H9 (cell line): ENCODE data around the gene ITPR2. TPM values are rescaled to one million over a fixed set of nuclear protein-coding genes. Genes with fewer than 3 reads are reported as not detected.

ENCODE experiments used
- DNase-seq: peaks from one replicate; pipeline ENCODE4 v3.0.0-alpha.2; 2017
- H2AFZ ChIP-seq: one replicate; pipeline ENCODE4 v1.6.1; 2013; ENCODE audit warnings: mild to moderate bottlenecking, low read length, control low read depth, moderate library complexity
- H2AK5ac ChIP-seq: 2 replicates; pipeline ENCODE4 v1.6.1; 2013; ENCODE audit warnings: low read length, control low read depth, mixed read lengths; ENCODE audit not compliant: insufficient read length
- H2BK120ac ChIP-seq: one replicate; pipeline ENCODE4 v1.6.1; 2013; ENCODE audit warnings: low read depth, mild to moderate bottlenecking, low read length, control low read depth, inconsistent platforms; ENCODE audit not compliant: poor library complexity, severe bottlenecking
- H2BK12ac ChIP-seq: 2 replicates; pipeline ENCODE4 v1.6.1; 2013; ENCODE audit warnings: low read length, control low read depth, mixed read lengths, low read depth; ENCODE audit not compliant: insufficient read length
- H2BK15ac ChIP-seq: 2 replicates; pipeline ENCODE4 v1.6.1; 2013; ENCODE audit warnings: low read depth, low read length, control low read depth
- H2BK20ac ChIP-seq: one replicate; pipeline ENCODE4 v1.6.1; 2013; ENCODE audit warnings: low read depth, mild to moderate bottlenecking, low read length, control low read depth, inconsistent platforms; ENCODE audit not compliant: poor library complexity, severe bottlenecking
- H2BK5ac ChIP-seq: 2 replicates; pipeline ENCODE4 v1.6.1; 2013; ENCODE audit warnings: low read length, control low read depth, mixed read lengths; ENCODE audit not compliant: insufficient read length
- H3K14ac ChIP-seq: 2 replicates; pipeline ENCODE4 v1.6.1; 2013; ENCODE audit warnings: low read length, control low read depth; ENCODE audit not compliant: insufficient read depth
- H3K18ac ChIP-seq: 2 replicates; pipeline ENCODE4 v1.6.1; 2013; ENCODE audit warnings: low read depth, mild to moderate bottlenecking, mixed read lengths, low read length, control low read depth; ENCODE audit not compliant: insufficient read length
- H3K23ac ChIP-seq: 2 replicates; pipeline ENCODE4 v1.6.1; 2013; ENCODE audit warnings: low read length, control low read depth, mixed read lengths, low read depth; ENCODE audit not compliant: insufficient read length
- H3K23me2 ChIP-seq: 2 replicates; pipeline ENCODE4 v1.6.1; 2013; ENCODE audit warnings: low read depth, mild to moderate bottlenecking, mixed read lengths, low read length, control low read depth; ENCODE audit not compliant: insufficient read length, poor library complexity, severe bottlenecking
- H3K27ac ChIP-seq: 2 replicates; pipeline ENCODE4 v1.5.1; 2013; ENCODE audit warnings: low read length, control low read depth, mixed read lengths, low read depth; ENCODE audit not compliant: insufficient read length
- H3K27me3 ChIP-seq: 2 replicates; pipeline ENCODE4 v1.6.1; 2013; ENCODE audit warnings: low read length, control low read depth, inconsistent platforms; ENCODE audit not compliant: insufficient read depth
- H3K4ac ChIP-seq: 2 replicates; pipeline ENCODE4 v1.6.1; 2013; ENCODE audit warnings: low read depth, mild to moderate bottlenecking, control low read depth, inconsistent platforms, low read length, moderate library complexity
- H3K4me1 ChIP-seq: 2 replicates; pipeline ENCODE4 v1.6.1; 2013; ENCODE audit warnings: low read length, control low read depth, inconsistent platforms; ENCODE audit not compliant: insufficient read depth
- H3K4me2 ChIP-seq: 2 replicates; pipeline ENCODE4 v1.6.1; 2013; ENCODE audit warnings: low read length, control low read depth, mixed read lengths; ENCODE audit not compliant: insufficient read length, insufficient read depth
- H3K56ac ChIP-seq: 2 replicates; pipeline ENCODE4 v1.6.1; 2013; ENCODE audit warnings: low read depth, mild to moderate bottlenecking, mixed read lengths, low read length, control low read depth; ENCODE audit not compliant: insufficient read length
- H3K79me1 ChIP-seq: 2 replicates; pipeline ENCODE4 v1.6.1; 2013; ENCODE audit warnings: low read depth, mild to moderate bottlenecking, moderate library complexity, low read length, control low read depth, inconsistent platforms; ENCODE audit not compliant: insufficient read depth, poor library complexity, severe bottlenecking
- H3K79me2 ChIP-seq: 2 replicates; pipeline ENCODE4 v1.6.1; 2013; ENCODE audit warnings: low read length, control low read depth, inconsistent platforms; ENCODE audit not compliant: insufficient read depth
- H3K9ac ChIP-seq: 2 replicates; pipeline ENCODE4 v1.6.1; 2013; ENCODE audit warnings: low read length, control low read depth, mixed read lengths; ENCODE audit not compliant: insufficient read length; ENCODE audit errors: extremely low read depth
- H3K9me3 ChIP-seq: one replicate; pipeline ENCODE4 v1.6.1; 2013; ENCODE audit warnings: low read depth, low read length, inconsistent platforms; ENCODE audit not compliant: control insufficient read depth
- H3T11ph ChIP-seq: one replicate; pipeline ENCODE4 v1.6.1; 2013; ENCODE audit warnings: mild to moderate bottlenecking, low read length, control low read depth, inconsistent platforms
- H4K20me1 ChIP-seq: one replicate; pipeline ENCODE4 v1.6.1; 2013; ENCODE audit not compliant: control insufficient read depth, insufficient read length, insufficient read depth
- H4K5ac ChIP-seq: 2 replicates; pipeline ENCODE4 v1.6.1; 2013; ENCODE audit warnings: low read depth, mild to moderate bottlenecking, mixed read lengths, low read length, control low read depth; ENCODE audit not compliant: insufficient read length
- H4K8ac ChIP-seq: replicated peaks from 2 replicates; pipeline ENCODE4 v1.6.1; 2013; ENCODE audit warnings: low read length, control low read depth, mixed read lengths, low read depth; ENCODE audit not compliant: insufficient read length
- H4K91ac ChIP-seq: 2 replicates; pipeline ENCODE4 v1.6.1; 2013; ENCODE audit warnings: low read depth, mild to moderate bottlenecking, moderate library complexity, mixed read lengths, low read length, control low read depth; ENCODE audit not compliant: insufficient read length
- H3K27ac Mint-ChIP-seq, 3 experiments: 2 replicates in 2 of 3; 3 replicates in 1 of 3; pipeline ENCODE4 v1.8.0; 2020 to 2021; ENCODE audit warnings: mixed read lengths in 3 of 3, mild to moderate bottlenecking in 1 of 3, moderate library complexity in 1 of 3
- H3K27me3 Mint-ChIP-seq: 2 replicates; pipeline ENCODE4 v1.8.0; 2021; ENCODE audit warnings: low read depth, mild to moderate bottlenecking, moderate library complexity, mixed read lengths
- H3K36me3 Mint-ChIP-seq, 3 experiments: 2 replicates in 2 of 3; 3 replicates in 1 of 3; pipeline ENCODE4 v1.8.0; 2020 to 2021; ENCODE audit warnings: low read depth in 3 of 3, mixed read lengths in 3 of 3; ENCODE audit not compliant: insufficient read depth in 1 of 3
- H3K4me1 Mint-ChIP-seq, 2 experiments: 2 replicates each; pipeline ENCODE4 v1.8.0; 2020; ENCODE audit warnings: mixed read lengths in 2 of 2
- H3K4me3 Mint-ChIP-seq, 2 experiments: 2 replicates in 1 of 2; 3 replicates in 1 of 2; pipeline ENCODE4 v1.8.0; 2020 to 2021; ENCODE audit warnings: mild to moderate bottlenecking in 2 of 2, mixed read lengths in 2 of 2, moderate library complexity in 1 of 2
- H3K9me3 Mint-ChIP-seq, 2 experiments: 2 replicates in 1 of 2; 3 replicates in 1 of 2; pipeline ENCODE4 v1.8.0; 2020; ENCODE audit warnings: mild to moderate bottlenecking in 2 of 2, mixed read lengths in 2 of 2, moderate library complexity in 1 of 2
- CTCF ChIP-seq: fragments of 200-600 bp; sonication (generic); conservative IDR thresholded peaks from 3 replicates; pipeline ENCODE4 v1.8.0; 2021; ENCODE audit warnings: antibody characterized with exemption, mild to moderate bottlenecking
- WGBS: extraction: QIAGEN DNeasy Blood & Tissue Kit; methylation state at CpG from one replicate; pipeline ENCODE4 v1.1.7; 2013; ENCODE audit warnings: missing lambda C conversion rate, low lambda C conversion rate, mixed read lengths; ENCODE audit not compliant: insufficient read length; ENCODE audit errors: extremely low coverage; 5-methylcytosine and 5-hydroxymethylcytosine counted together
- total RNA-seq: library from RNA; stranded (reverse); gene quantifications from 2 replicates; pipeline ENCODE4 v1.2.1, GENCODE V29; 2021

The ITPR2 gene
- total RNA-seq, 1 experiment from 2014 or later = 14.8 TPM

GRCh38 chr12:26769611-26770010 is 63.4 kb downstream of the ITPR2 start:
- no peak overlapping the region for H2AK5ac ChIP-seq
- H3K18ac ChIP-seq = no peak overlapping the region
- no peak overlapping the region for H3K56ac ChIP-seq
- no peak overlapping the region for H3K9ac ChIP-seq
- H2BK5ac ChIP-seq = no peak overlapping the region
- Mint-ChIP-seq H3K9me3 (no peaks in the 10 kb centered on the region), H3K36me3 (no peaks in the 10 kb centered on the region; a peak in 2 of 7 replicates), H3K4me3 (no peak overlapping the region), H3K27ac (no peak overlapping the region), H3K4me1 (peaks cover 4 to 5% of the 10 kb centered on the region in 2 experiments; a peak in 1 of 4 replicates), H3K27me3 (no peaks in the 10 kb centered on the region)
- H3K4me1 ChIP-seq = peaks cover 3% of the 10 kb centered on the region; the same call in 1 of the 2 replicates
- H4K5ac ChIP-seq = no peak overlapping the region
- H3K14ac ChIP-seq = no peak overlapping the region
- no peak overlapping the region for H3T11ph ChIP-seq
- no peak for DNase-seq
- H2BK120ac ChIP-seq = no peak overlapping the region
- H3K27me3 ChIP-seq = no peaks in the 10 kb centered on the region
- H2BK15ac ChIP-seq = no peak overlapping the region
- no peak overlapping the region for H3K4me2 ChIP-seq
- H3K27ac ChIP-seq = no peak overlapping the region
- H3K79me2 ChIP-seq = no peaks in the 10 kb centered on the region
- no peak overlapping the region for H3K4ac ChIP-seq
- no peak overlapping the region for H2BK20ac ChIP-seq
- TF ChIP-seq CTCF = no peak
- H4K20me1 ChIP-seq = no peaks in the 10 kb centered on the region
- H3K79me1 ChIP-seq = no peaks in the 10 kb centered on the region
- H2BK12ac ChIP-seq = no peak overlapping the region
- H4K8ac ChIP-seq = no peak overlapping the region
- no peaks in the 10 kb centered on the region for H3K23me2 ChIP-seq
- WGBS = no CpG with 5 or more reads among the region's 3 CpGs
- H4K91ac ChIP-seq = no peak overlapping the region
- H3K9me3 ChIP-seq = no peaks in the 10 kb centered on the region
- no peak overlapping the region for H3K23ac ChIP-seq
- no peak overlapping the region for H2AFZ ChIP-seq
